ENCODE measurements around the gene BCR.

The BCR gene

DNA sequence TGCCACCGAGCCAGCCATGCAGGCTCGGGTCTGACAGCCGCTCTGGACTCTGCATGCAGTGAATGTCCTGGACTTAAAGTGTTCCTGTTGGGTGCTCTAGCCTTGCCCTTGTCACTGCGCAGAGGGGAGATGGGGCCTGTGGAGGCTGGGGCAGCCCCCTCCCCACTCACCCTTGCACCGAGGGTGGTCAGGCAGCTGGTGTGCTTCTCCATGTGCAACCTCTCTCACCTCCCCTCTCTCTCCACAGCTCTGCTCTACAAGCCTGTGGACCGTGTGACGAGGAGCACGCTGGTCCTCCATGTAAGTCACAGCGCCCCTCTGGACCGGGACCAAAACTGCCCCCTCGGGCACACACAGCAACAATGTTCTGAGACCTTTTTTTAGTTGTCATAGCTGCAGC lies 92.5 kb downstream of the BCR start:
- no peak for DNase-seq (ENCODE audit: low read depth in 2 of 3, low spot score in 2 of 3)

DNA sequence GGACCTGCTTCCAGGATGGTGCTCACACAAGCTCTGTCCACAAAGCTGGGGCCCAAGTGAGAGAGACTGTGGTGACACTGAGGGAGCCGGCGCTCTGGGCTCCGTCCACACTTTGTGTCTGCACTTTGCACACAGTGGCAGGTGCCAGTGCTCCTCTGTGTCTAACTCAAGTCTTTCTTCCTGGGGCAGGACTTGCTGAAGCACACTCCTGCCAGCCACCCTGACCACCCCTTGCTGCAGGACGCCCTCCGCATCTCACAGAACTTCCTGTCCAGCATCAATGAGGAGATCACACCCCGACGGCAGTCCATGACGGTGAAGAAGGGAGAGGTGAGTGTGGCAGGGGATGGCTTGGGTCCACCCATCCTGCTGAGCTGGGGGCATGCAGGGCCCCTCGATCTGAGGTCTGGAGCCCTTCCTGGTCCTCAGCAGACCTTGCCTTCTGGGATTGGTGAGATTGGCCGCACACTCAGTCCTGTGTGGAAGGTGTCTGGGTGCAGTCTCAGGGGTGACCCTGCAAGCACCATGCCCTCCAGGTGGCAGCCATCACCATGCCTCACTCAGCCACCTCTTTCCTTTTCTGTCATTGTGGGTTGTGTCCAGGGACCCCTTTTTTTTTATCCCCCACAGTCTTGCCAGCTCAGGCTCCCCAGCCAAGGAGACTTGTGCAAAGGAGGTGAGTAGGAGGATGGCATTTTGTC lies 93.3 kb downstream of the BCR start:
- no peak for DNase-seq (ENCODE audit: low read depth in 2 of 3, low spot score in 2 of 3)

DNA sequence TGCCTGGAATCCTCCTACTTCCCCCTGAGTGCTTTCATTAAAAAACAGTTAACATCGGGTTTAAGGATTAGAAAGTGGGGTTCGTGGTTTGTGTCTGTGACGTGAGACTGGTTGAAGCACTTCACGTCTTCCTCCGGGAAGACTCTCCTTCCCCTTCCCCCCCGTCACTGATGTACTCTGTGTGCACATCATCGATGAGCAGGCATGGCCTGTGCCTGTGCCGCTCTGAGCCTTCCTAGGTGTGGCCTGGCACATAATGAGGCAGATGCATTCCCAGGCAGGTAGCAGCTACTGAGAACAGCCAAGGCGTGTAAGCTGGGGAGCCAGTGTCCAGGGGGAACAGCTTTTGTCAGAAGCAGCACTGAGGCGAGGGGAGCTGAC lies 93.8 kb downstream of the BCR start:
- no peak for DNase-seq (ENCODE audit: low read depth in 2 of 3, low spot score in 2 of 3)

GRCh38 chr22:23274891-23275694 lies 94.8 kb downstream of the BCR start:
- no peak for DNase-seq (ENCODE audit: low read depth in 2 of 3, low spot score in 2 of 3)

DNA sequence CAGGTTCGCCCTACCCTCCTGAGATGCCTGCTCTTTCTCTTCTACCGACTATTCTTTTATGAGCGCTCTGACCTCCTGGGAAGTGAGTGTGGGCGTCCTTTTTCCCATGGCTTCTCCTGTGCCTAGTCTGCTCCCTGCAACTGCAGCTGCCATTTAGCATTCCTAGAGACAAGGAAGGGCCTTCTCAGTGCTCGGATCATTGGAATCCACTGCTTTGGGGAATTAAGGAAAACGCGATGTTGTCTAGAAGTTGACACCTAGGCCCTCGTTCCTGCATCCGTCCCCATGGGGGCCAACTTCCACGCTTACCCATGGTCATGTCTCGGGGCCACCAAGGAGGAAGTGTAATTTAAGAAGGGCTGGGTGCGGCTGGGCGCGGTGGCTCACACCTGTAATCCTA lies 95.4 kb downstream of the BCR start:
- DNase-seq (ENCODE audit: low read depth in 2 of 3, low spot score in 2 of 3), result no peak

DNA sequence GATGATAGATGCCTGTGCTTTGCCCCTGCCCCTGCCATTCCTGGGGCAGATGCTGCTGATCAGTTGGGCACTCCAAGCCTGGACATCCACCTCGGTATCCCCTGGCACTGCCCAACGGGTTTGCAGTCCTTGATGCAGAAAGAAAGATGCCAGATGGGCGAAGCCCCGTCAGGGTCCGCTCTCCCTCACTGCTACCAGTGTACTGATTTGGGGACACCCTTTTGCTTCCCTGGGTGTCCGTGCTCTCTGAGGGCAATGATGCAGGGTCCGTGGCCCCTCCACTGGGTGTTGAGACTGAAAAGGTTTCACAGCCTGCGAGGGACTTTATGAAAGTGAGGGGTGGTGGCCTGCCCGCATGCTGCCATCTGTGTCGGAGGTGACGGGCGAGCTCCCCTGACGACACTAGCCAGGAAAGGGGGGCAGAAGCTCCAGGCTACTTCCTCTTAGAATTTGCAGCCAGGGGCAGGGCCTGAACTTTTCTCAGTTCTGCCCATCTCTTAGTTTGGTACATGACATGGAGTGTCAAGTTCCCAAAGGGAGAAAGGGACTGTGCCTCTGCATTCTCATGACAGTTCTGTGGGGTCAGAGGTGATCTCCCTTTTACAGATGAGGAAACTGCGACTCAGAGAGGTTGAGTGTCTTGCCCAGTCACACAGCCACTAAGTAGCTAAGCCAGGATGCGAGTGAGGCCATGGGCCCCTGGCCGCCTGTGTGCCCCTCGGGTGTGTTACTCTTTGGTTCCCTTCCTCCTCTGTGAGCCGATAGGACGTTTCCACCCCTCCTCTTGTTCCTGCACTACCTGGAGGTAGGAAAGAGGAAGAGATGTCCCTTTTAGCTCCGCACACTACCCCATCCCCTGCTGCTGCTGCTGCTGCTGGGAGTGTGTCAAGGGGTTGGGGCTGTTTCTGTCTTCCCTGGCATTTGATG lies 96.6 kb downstream of the BCR start:
- no peak for DNase-seq (ENCODE audit: low read depth in 2 of 3, low spot score in 2 of 3)

- no peak for DNase-seq (ENCODE audit: low read depth in 2 of 3, low spot score in 2 of 3)
Observed at GRCh38 chr22:23277583-23278295, 97.4 kb downstream of the BCR start.

- DNase-seq (ENCODE audit: low read depth in 2 of 3, low spot score in 2 of 3), result no peak
Observed at GRCh38 chr22:23278883-23279675, 98.8 kb downstream of the BCR start.

GRCh38 chr22:23279781-23280180 lies 99.5 kb downstream of the BCR start:
- DNase-seq (ENCODE audit: low read depth in 2 of 3, low spot score in 2 of 3), result no peak

- DNase-seq (ENCODE audit: low read depth in 2 of 3, low spot score in 2 of 3), result no peak
Observed at GRCh38 chr22:23280356-23281052, 100.2 kb downstream of the BCR start.

GRCh38 chr22:23281053-23281405 lies 100.7 kb downstream of the BCR start:
- DNase-seq (ENCODE audit: low read depth in 2 of 3, low spot score in 2 of 3), result no peak

DNA sequence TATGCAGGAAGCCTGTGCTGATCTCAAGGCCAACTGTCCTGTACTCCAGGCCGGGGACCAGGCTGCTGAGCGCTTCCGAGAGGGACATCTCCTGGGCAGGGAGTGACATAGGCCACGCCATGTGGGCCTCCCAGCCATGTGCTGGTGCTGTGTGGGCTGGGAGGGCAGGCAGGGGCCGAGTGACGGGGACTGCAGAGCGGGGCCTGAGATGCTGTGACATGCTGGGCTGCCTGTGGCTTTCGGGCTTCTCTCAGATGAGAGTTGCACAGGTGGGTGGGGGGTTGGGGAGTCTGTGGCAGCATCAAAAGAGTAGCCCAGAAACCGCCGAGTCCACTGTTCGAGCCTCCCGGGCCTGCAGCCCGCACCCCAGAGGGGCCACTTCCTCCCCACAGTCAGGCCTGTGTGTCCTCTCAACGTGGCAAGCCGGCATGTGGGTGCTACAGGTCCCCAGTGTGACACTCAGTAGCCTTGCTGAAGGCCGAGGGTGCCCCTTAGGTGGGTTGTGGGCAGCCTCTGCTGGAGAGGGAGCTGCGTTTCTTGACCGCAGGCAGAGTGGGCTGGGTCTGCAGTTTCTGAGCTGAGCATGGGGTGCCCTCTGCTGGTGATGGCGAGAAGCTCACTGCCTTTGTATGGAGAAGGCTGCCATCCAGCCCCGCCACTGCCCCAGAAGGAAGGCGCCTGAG lies 101.2 kb downstream of the BCR start:
- DNase-seq (ENCODE audit: low read depth in 2 of 3, low spot score in 2 of 3), result peak; percentile 27 to 71 (median 71)

DNA sequence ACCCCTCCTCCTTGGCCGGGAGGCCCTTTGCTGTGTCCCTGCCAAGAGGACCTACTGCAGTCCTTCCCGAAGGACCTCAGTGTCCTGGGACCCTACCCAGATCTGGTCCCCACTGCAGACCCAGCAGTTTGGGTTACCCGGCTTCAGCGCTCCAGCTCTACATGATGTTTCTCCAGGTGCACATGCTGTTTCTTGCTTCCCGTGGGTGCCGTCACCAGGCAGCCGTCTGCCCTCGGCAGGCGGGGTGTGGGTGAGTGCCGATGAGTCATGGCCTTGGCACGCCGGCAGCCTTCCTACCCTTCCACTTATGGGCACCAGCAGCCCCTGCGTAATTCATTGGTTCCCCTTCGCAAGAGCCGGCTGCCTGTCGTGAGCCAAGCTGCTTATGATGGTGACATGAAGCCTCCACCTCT lies 101.8 kb downstream of the BCR start:
- DNase-seq (ENCODE audit: low read depth in 2 of 3, low spot score in 2 of 3), result no peak

GRCh38 chr22:23282516-23282915 lies 102.2 kb downstream of the BCR start:
- DNase-seq (ENCODE audit: low read depth in 2 of 3, low spot score in 2 of 3), result no peak

DNA sequence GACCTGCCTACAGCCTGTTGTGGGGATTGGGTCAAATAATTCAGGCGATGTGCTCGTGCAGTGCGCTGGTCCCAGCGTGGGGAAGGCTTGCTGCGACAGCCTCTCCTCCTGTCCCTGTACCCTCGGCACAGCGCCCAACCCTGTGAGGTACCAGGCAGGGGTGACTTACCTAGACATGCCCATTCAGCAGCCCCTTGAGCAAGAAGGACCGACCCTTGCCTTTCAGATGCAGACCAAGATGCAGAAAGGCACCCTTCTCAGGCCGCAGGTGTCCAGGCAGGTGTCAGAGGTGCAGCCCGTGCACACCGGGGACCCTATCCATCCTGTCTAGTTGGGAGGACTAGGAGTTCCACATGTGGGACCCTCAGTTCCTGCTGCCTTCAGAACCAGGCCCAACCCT lies 102.7 kb downstream of the BCR start:
- no peak for DNase-seq (ENCODE audit: low read depth in 2 of 3, low spot score in 2 of 3)

DNA sequence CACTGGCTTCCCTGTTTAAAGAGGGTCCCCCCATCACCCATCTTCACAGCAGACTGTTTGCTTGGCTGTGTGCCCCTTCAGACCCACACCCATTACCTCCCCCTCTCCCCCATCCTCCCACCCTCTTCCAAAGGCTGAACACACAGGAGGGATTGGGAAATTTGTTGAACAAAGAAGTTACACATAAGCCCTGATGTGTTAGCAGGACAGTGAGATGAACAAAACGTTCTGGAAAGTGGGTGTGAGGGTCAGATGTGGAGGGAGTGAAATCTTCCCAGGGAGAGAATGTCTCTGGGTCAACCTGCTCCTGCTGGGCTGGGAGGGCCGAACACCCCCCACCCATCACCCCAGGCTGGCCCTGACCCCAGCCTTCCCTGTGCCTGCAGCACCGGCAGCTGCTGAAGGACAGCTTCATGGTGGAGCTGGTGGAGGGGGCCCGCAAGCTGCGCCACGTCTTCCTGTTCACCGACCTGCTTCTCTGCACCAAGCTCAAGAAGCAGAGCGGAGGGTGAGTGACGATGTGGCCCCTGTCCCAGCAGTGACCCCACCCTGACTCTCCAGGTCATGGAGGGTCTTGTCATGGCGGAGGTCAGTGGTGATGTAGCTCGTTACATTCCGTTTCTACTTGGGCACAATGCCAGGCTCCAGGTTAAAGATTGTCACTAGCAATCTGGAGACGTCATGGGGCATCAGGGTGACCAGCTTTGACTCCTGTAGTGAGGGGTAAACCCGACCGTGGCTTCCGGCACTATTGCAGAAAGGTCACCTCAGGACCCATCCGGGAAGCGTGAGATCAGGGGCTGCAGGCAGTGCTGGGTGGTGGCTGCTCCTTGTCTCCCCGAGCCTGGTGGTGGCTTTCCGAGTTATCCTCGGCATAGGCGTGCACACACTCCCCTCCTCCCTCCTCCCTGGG lies 103.5 kb downstream of the BCR start:
- no peak for DNase-seq (ENCODE audit: low read depth in 2 of 3, low spot score in 2 of 3)

- DNase-seq (ENCODE audit: low read depth in 2 of 3, low spot score in 2 of 3), result no peak
Observed at GRCh38 chr22:23284504-23285033, 104.3 kb downstream of the BCR start.

GRCh38 chr22:23285236-23285635 lies 104.9 kb downstream of the BCR start:
- DNase-seq (ENCODE audit: low read depth in 2 of 3, low spot score in 2 of 3), result no peak
